GM12878 (cell line): ENCODE measurements around the gene HSD17B1. TPM values are rescaled to one million over a fixed set of nuclear protein-coding genes. Genes with fewer than 3 reads are reported as not detected.

Experiments
- CEBPZ ChIP-seq: fragments of 150-350 bp; IDR thresholded peaks from 2 replicates; pipeline ENCODE4 v1.6.1; 2016; ENCODE audit warnings: low read depth, low read length
- DPF2 ChIP-seq: fragments of 450-650 bp; IDR thresholded peaks from 2 replicates; pipeline ENCODE4 v1.6.1; 2017; ENCODE audit warnings: mild to moderate bottlenecking
- HDGF ChIP-seq: fragments of 450-650 bp; IDR thresholded peaks from 2 replicates; pipeline ENCODE4 v1.6.1; 2016; ENCODE audit warnings: antibody characterized with exemption
- HSF1 ChIP-seq: fragments of 150-350 bp; IDR thresholded peaks from 2 replicates; pipeline ENCODE4 v1.6.1; 2014; ENCODE audit warnings: mild to moderate bottlenecking, low read depth, low read length
- SP1 ChIP-seq: IDR thresholded peaks from one replicate; pipeline ENCODE4 v1.6.1; 2011; ENCODE audit warnings: low read depth, low read length
- polyA plus RNA-seq, 11 experiments: library from polyadenylated mRNA; depleted of rRNA in 4 of 11; unstranded in 6 of 11; stranded (reverse) in 5 of 11; fragments of >200 nt; fragmentation: Nextera tagmentation in 4 of 11; fragmentation: Illumina TruSeq in 1 of 11; extraction: Ambion mirVana in 4 of 11; extraction: Trizol in 1 of 11; gene quantifications; 1 replicate in 1 of 11; 2 replicates in 10 of 11; pipeline versions ENCODE4 v1.2.1 to v1.2.3, GENCODE V29; 2011 to 2016; ENCODE audit warnings: inconsistent platforms in 2 of 11, missing spikeins in 2 of 11, low read depth in 1 of 11
- total RNA-seq, 4 experiments: library from RNA; depleted of rRNA in 3 of 4; stranded (reverse); fragments of >200 nt in 3 of 4; fragmentation: Illumina TruSeq in 1 of 4; extraction: Trizol in 1 of 4; gene quantifications; 2 replicates each; pipeline versions ENCODE4 v1.2.1 to v1.2.3, GENCODE V29; 2013 to 2021
- TF ChIP-seq, protein P1 (sequence below): fragments of 450-650 bp; formaldehyde crosslinking; IDR thresholded peaks from 2 replicates; pipeline ENCODE4 v1.4.0; 2020; ENCODE audit warnings: mild to moderate bottlenecking, moderate library complexity

HSD17B1 gene
- total and polyA plus RNA-seq, 10 of the 15 experiments (the other 5 are each of a cell fraction or from before 2014, with no cell fraction given) = 0.15 to 1.1 (median 0.42) TPM

DNA sequence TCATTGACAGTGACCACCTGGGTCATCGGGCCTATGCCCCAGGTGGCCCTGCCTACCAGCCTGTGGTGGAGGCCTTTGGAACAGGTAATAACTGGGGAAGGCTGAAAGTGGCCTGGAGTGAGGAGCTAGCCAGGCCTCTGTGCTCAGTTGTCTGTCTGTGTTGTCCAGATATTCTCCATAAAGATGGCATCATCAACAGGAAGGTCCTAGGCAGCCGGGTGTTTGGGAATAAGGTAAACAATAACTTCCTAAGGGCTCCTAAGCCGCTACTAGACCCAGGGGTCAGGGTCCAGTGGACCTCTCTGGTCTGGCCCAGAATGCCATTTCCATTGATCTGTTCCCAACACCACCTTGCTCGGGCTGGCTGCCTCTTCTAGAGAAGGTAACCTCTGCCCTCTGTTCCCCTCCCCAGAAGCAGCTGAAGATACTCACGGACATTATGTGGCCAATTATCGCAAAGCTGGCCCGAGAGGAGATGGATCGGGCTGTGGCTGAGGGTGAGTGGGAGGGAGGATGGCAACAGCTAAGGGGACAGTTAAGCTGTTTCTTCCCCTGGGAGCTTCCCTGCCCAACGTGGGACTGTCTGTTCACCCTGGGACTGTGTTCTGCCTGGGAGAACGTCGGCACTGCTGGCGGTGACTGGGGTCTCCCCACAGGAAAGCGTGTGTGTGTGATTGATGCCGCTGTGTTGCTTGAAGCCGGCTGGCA is 12.2 kb downstream of the HSD17B1 start (continued):
- no peak for TF ChIP-seq CEBPZ
- no peak for TF ChIP-seq DPF2
- no peak for TF ChIP-seq SP1
- no peak for TF ChIP-seq HDGF
- no peak for TF ChIP-seq HSF1
- TF ChIP-seq, protein P1, sequence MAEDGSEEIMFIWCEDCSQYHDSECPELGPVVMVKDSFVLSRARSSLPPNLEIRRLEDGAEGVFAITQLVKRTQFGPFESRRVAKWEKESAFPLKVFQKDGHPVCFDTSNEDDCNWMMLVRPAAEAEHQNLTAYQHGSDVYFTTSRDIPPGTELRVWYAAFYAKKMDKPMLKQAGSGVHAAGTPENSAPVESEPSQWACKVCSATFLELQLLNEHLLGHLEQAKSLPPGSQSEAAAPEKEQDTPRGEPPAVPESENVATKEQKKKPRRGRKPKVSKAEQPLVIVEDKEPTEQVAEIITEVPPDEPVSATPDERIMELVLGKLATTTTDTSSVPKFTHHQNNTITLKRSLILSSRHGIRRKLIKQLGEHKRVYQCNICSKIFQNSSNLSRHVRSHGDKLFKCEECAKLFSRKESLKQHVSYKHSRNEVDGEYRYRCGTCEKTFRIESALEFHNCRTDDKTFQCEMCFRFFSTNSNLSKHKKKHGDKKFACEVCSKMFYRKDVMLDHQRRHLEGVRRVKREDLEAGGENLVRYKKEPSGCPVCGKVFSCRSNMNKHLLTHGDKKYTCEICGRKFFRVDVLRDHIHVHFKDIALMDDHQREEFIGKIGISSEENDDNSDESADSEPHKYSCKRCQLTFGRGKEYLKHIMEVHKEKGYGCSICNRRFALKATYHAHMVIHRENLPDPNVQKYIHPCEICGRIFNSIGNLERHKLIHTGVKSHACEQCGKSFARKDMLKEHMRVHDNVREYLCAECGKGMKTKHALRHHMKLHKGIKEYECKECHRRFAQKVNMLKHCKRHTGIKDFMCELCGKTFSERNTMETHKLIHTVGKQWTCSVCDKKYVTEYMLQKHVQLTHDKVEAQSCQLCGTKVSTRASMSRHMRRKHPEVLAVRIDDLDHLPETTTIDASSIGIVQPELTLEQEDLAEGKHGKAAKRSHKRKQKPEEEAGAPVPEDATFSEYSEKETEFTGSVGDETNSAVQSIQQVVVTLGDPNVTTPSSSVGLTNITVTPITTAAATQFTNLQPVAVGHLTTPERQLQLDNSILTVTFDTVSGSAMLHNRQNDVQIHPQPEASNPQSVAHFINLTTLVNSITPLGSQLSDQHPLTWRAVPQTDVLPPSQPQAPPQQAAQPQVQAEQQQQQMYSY = no peak
